ENCODE results near the gene ARHGEF4. TPM values are rescaled to one million over a fixed set of nuclear protein-coding genes. Genes with fewer than 3 reads are reported as not detected.

Gene ARHGEF4
- total and polyA plus RNA-seq, 10 of the 15 experiments (the other 5 are each of a cell fraction or from before 2014, with no cell fraction given) = 0.02 to 0.24 (median 0.16) TPM; not detected in 6

- Histone ChIP-seq H3K36me3 (ENCODE audit: control insufficient read depth in 2 of 2, insufficient read depth in 2 of 2, low read length in 1 of 2) (no peaks in the 10 kb centered on the region), H3K4me1 (ENCODE audit: control insufficient read depth, insufficient read depth, low read length) (no peaks in the 10 kb centered on the region), H3K79me2 (ENCODE audit: control insufficient read depth, insufficient read depth, low read length) (no peaks in the 10 kb centered on the region), H3K9ac (ENCODE audit: control insufficient read depth, insufficient read depth, low read length) (no peak overlapping the region), H3K4me3 (no peak overlapping the region), H3K27me3 (replicated peaks in 1 of 2; ENCODE audit: control insufficient read depth in 2 of 2, insufficient read depth in 2 of 2, low read length in 1 of 2) (peaks cover 0 to 3% of the 10 kb centered on the region in 2 experiments; a peak in 3 of 4 replicates), H3K4me2 (ENCODE audit: control insufficient read depth, insufficient read depth) (no peak overlapping the region), H3K9me3 (replicated peaks; ENCODE audit: control insufficient read depth, insufficient read depth, low read length) (no peaks in the 10 kb centered on the region), H4K20me1 (ENCODE audit: control insufficient read depth, insufficient read depth) (no peaks in the 10 kb centered on the region), H2AFZ (ENCODE audit: control insufficient read depth, low read depth, low read length) (no peak overlapping the region), H3K27ac (ENCODE audit: control insufficient read depth, insufficient read depth) (no peak overlapping the region)
- CTCF ChIA-PET = no interaction called here
- WGBS (ENCODE audit: insufficient coverage, insufficient replicate concordance, low lambda C conversion rate, missing lambda C conversion rate) = 12% methylated on average over 4 of the region's 4 CpGs
- RAD21 ChIA-PET (ENCODE audit: unreplicated experiment) = no interaction called here
- ATAC-seq = no peak
- intact Hi-C loops (cut with micrococcal nuclease; ENCODE audit: unreplicated experiment) (no loop called here), in situ Hi-C loops (cut with MboI) (no loop called here)
- SMC1A ChIA-PET (ENCODE audit: uncharacterized antibody, unreplicated experiment) = interaction anchor here (1.4 kb wide), 1 partner anchor 39 kb away, joined by 3 read pairs; no protein-coding TSS in a partner anchor
- no TSS peak for BruUV-seq (replicated peaks)
- DNase-seq (ENCODE audit: low read depth, low spot score) = no peak
- POLR2A ChIA-PET = interaction anchor here (0.6 kb wide), 1 partner anchor 1264 kb away, joined by 4 read pairs; no protein-coding TSS in a partner anchor
- no peak for FAIRE-seq
- TF ChIP-seq LARP7 (IDR thresholded peaks at IDR 0.05) = no peak
- no peak for TF ChIP-seq MYB (IDR thresholded peaks at IDR 0.05; ENCODE audit: borderline replicate concordance, low read depth, low read length)
- no peak for TF ChIP-seq ZNF384 (IDR thresholded peaks at IDR 0.05; ENCODE audit: borderline replicate concordance, low read depth, low read length)
- TF ChIP-seq, protein P1, sequence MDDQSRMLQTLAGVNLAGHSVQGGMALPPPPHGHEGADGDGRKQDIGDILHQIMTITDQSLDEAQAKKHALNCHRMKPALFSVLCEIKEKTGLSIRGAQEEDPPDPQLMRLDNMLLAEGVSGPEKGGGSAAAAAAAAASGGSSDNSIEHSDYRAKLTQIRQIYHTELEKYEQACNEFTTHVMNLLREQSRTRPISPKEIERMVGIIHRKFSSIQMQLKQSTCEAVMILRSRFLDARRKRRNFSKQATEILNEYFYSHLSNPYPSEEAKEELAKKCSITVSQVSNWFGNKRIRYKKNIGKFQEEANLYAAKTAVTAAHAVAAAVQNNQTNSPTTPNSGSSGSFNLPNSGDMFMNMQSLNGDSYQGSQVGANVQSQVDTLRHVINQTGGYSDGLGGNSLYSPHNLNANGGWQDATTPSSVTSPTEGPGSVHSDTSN (IDR thresholded peaks at IDR 0.05; ENCODE audit: insufficient replicate concordance, low read depth, low read length) = no peak
- no peak for TF ChIP-seq HDAC2 (IDR thresholded peaks at IDR 0.05)
- TF ChIP-seq MTA2 (IDR thresholded peaks at IDR 0.05; ENCODE audit: low read depth) = no peak
- no peak for TF ChIP-seq ZBTB4 (CRISPR knock-in tag; IDR thresholded peaks at IDR 0.05)
- TF ChIP-seq POLR2A (IDR thresholded peaks at IDR 0.05; ENCODE audit: low read depth, low read length) = no peak
- TF ChIP-seq RB1 (IDR thresholded peaks at IDR 0.05; ENCODE audit: borderline replicate concordance) = no peak
- no peak for TF ChIP-seq SMARCA5 (IDR thresholded peaks at IDR 0.05)
- TF ChIP-seq, protein P2, sequence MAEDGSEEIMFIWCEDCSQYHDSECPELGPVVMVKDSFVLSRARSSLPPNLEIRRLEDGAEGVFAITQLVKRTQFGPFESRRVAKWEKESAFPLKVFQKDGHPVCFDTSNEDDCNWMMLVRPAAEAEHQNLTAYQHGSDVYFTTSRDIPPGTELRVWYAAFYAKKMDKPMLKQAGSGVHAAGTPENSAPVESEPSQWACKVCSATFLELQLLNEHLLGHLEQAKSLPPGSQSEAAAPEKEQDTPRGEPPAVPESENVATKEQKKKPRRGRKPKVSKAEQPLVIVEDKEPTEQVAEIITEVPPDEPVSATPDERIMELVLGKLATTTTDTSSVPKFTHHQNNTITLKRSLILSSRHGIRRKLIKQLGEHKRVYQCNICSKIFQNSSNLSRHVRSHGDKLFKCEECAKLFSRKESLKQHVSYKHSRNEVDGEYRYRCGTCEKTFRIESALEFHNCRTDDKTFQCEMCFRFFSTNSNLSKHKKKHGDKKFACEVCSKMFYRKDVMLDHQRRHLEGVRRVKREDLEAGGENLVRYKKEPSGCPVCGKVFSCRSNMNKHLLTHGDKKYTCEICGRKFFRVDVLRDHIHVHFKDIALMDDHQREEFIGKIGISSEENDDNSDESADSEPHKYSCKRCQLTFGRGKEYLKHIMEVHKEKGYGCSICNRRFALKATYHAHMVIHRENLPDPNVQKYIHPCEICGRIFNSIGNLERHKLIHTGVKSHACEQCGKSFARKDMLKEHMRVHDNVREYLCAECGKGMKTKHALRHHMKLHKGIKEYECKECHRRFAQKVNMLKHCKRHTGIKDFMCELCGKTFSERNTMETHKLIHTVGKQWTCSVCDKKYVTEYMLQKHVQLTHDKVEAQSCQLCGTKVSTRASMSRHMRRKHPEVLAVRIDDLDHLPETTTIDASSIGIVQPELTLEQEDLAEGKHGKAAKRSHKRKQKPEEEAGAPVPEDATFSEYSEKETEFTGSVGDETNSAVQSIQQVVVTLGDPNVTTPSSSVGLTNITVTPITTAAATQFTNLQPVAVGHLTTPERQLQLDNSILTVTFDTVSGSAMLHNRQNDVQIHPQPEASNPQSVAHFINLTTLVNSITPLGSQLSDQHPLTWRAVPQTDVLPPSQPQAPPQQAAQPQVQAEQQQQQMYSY (CRISPR knock-in tag; IDR thresholded peaks at IDR 0.05) = no peak
- TF ChIP-seq STAT1 (conservative IDR thresholded peaks at IDR 0.05) = no peak
- no peak for TF ChIP-seq NFYA (IDR thresholded peaks at IDR 0.05; ENCODE audit: borderline replicate concordance, low read depth, low read length)
- TF ChIP-seq SREBF1 (IDR thresholded peaks at IDR 0.05; ENCODE audit: low read length) = no peak
- TF ChIP-seq ATF7 (IDR thresholded peaks at IDR 0.05; ENCODE audit: low read depth) = no peak
Measured at GRCh38 chr2:130912471-130912870, 75.8 kb downstream of the ARHGEF4 start.
